CD4-positive, alpha-beta T cell (primary cell): ENCODE results near the gene SLC6A3. TPM values are rescaled to one million over a fixed set of nuclear protein-coding genes. Genes with fewer than 3 reads are reported as not detected.

Source experiments
- ATAC-seq: fragments of 200-7000 bp; cut with Tn5 transposase; one replicate; pipeline ENCODE4 v1.10.0; 2022; ENCODE audit warnings: mild to moderate bottlenecking; ENCODE audit not compliant: poor library complexity
- CTCF ChIA-PET: fragments of 350-600 bp; sonication (Branson Sonifier 250); formaldehyde crosslinking; loops from one replicate; lab custom pipeline; 2021; ENCODE audit warnings: antibody characterized with exemption, inconsistent platforms; lab: Charles Lee
- POLR2A ChIA-PET: fragments of 350-600 bp; sonication (Branson Sonifier 250); formaldehyde crosslinking; loops from one replicate; lab custom pipeline; 2021; ENCODE audit warnings: antibody characterized with exemption, inconsistent platforms; lab: Charles Lee
- DNase-seq, 14 experiments: peaks; one replicate each; pipeline ENCODE4 v3.0.0-alpha.2; 2013 to 2020; ENCODE audit warnings: mixed read lengths in 2 of 14
- H3K27ac ChIP-seq, 2 donors: one replicate each; pipeline versions ENCODE4 v1.5.1 to v1.7.0; 2013; ENCODE audit warnings: low read length in 2 of 2, low read depth in 1 of 2, mild to moderate bottlenecking in 1 of 2
- H3K27me3 ChIP-seq, 2 experiments: 1 replicate in 1 of 2; 2 replicates in 1 of 2; pipeline versions ENCODE4 v1.6.1 to v1.7.0; 2013; ENCODE audit warnings: low read length in 2 of 2, control low read depth in 1 of 2, mild to moderate bottlenecking in 1 of 2, moderate library complexity in 1 of 2; ENCODE audit not compliant: insufficient read depth in 2 of 2, control insufficient read depth in 1 of 2
- H3K36me3 ChIP-seq: one replicate; pipeline ENCODE4 v1.6.1; 2013; ENCODE audit warnings: low read length, control low read depth; ENCODE audit not compliant: insufficient read depth
- H3K4me1 ChIP-seq: one replicate; pipeline ENCODE4 v1.6.1; 2013; ENCODE audit warnings: low read length, control low read depth; ENCODE audit not compliant: insufficient read depth
- H3K4me3 ChIP-seq: one replicate; pipeline ENCODE4 v1.5.1; 2013; ENCODE audit warnings: mild to moderate bottlenecking, low read length, moderate library complexity
- H3K9me3 ChIP-seq, 2 experiments: 1 replicate in 1 of 2; 2 replicates in 1 of 2; pipeline versions ENCODE4 v1.6.1 to v1.7.0; 2013; ENCODE audit warnings: low read length in 2 of 2, mild to moderate bottlenecking in 2 of 2, control low read depth in 1 of 2, moderate library complexity in 1 of 2; ENCODE audit not compliant: control insufficient read depth in 1 of 2, insufficient read depth in 1 of 2
- H3K27ac Mint-ChIP-seq: one replicate; pipeline ENCODE4 v1.8.0; 2020; ENCODE audit warnings: mixed read lengths
- H3K27me3 Mint-ChIP-seq: one replicate; pipeline ENCODE4 v1.8.0; 2021; ENCODE audit warnings: mixed read lengths
- H3K36me3 Mint-ChIP-seq: one replicate; pipeline ENCODE4 v1.8.0; 2021; ENCODE audit warnings: low read depth, mixed read lengths
- H3K4me1 Mint-ChIP-seq: one replicate; pipeline ENCODE4 v1.8.0; 2021; ENCODE audit warnings: low read depth, mixed read lengths
- H3K4me3 Mint-ChIP-seq: one replicate; pipeline ENCODE4 v1.8.0; 2020; ENCODE audit warnings: mild to moderate bottlenecking, mixed read lengths
- H3K9me3 Mint-ChIP-seq: one replicate; pipeline ENCODE4 v1.8.0; 2020; ENCODE audit warnings: mixed read lengths
- CTCF ChIP-seq: fragments of 200-600 bp; IDR thresholded peaks from one replicate; pipeline ENCODE4 v1.8.0; 2022; ENCODE audit warnings: antibody characterized with exemption, mild to moderate bottlenecking
- intact Hi-C, 2 experiments: fragments of 100-400 bp; cut with DNase I in 1 of 2; cut with micrococcal nuclease in 1 of 2; formaldehyde crosslinking; loops; one replicate each; pipeline versions ENCODE4 v1.15.1 to v1.9.0; 2023 to 2025; cut with DNase I, micrococcal nuclease
- total RNA-seq, 174 experiments: library from RNA in 2 of 174; stranded (reverse) in 2 of 174; gene quantifications; one replicate each; pipeline ENCODE4 v1.2.3 and lab custom pipeline; 2021 to 2026

SLC6A3 gene
- total RNA-seq, 2 experiments from 2014 or later: 0.08 TPM; not detected in 1

DNA sequence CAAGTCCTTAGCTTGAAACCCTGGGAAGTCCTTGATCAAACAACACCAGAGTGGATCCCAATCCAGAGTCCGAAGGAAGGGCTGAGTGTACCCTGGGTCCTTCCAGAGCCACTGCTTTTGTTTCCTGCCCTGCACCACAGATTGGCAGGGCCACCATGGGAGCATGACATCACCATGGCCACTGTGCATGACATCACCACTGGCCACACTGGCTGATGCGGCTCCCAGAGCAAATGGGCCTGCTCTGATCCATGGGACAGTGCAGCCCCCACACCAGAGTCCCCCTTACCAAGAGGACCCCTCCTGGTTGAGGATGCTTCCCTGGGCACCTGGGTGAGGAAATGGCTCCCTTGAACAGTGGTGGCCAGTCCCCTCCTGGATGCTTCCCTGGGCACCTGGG is 9.9 kb downstream of the SLC6A3 start:
- peaks cover 10% of the 10 kb centered on the region for H3K9me3 Mint-ChIP-seq
- Histone ChIP-seq H3K9me3 (peaks cover 0 to 38% of the 10 kb centered on the region in 2 experiments), H3K4me3 (no peak overlapping the region), H3K27me3 (no peaks in the 10 kb centered on the region), H3K4me1 (no peaks in the 10 kb centered on the region), H3K36me3 (no peaks in the 10 kb centered on the region), H3K27ac (no peak overlapping the region)
- peak in 1 of 14 experiments; percentile 14 for DNase-seq
- no peaks in the 10 kb centered on the region for H3K36me3 Mint-ChIP-seq
- H3K27ac Mint-ChIP-seq: no peak overlapping the region
- no peak for TF ChIP-seq CTCF
- CTCF ChIA-PET: no interaction called here
- POLR2A ChIA-PET: no interaction called here
- peaks cover 12% of the 10 kb centered on the region for H3K27me3 Mint-ChIP-seq
- intact Hi-C loops: no loop called here
- no peaks in the 10 kb centered on the region for H3K4me1 Mint-ChIP-seq
- ATAC-seq: no peak
- H3K4me3 Mint-ChIP-seq: no peak overlapping the region

GRCh38 chr5:1432296-1432695 is 12.9 kb downstream of the SLC6A3 start:
- Histone ChIP-seq H3K36me3 (no peaks in the 10 kb centered on the region), H3K27me3 (no peaks in the 10 kb centered on the region), H3K4me3 (no peak overlapping the region), H3K4me1 (no peaks in the 10 kb centered on the region), H3K27ac (no peak overlapping the region), H3K9me3 (peaks cover 24 to 53% of the 10 kb centered on the region in 2 experiments)
- H3K27ac Mint-ChIP-seq: no peak overlapping the region
- no peak overlapping the region for H3K4me3 Mint-ChIP-seq
- H3K4me1 Mint-ChIP-seq: no peaks in the 10 kb centered on the region
- CTCF ChIA-PET: no interaction called here
- no peak for TF ChIP-seq CTCF
- H3K36me3 Mint-ChIP-seq: peaks cover 14% of the 10 kb centered on the region
- POLR2A ChIA-PET: no interaction called here
- peaks cover 19% of the 10 kb centered on the region for H3K9me3 Mint-ChIP-seq
- H3K27me3 Mint-ChIP-seq: peaks cover 4% of the 10 kb centered on the region
- intact Hi-C loops: no loop called here
- ATAC-seq (no peak), DNase-seq (peak in 1 of 14 experiments; percentile 25)

DNA sequence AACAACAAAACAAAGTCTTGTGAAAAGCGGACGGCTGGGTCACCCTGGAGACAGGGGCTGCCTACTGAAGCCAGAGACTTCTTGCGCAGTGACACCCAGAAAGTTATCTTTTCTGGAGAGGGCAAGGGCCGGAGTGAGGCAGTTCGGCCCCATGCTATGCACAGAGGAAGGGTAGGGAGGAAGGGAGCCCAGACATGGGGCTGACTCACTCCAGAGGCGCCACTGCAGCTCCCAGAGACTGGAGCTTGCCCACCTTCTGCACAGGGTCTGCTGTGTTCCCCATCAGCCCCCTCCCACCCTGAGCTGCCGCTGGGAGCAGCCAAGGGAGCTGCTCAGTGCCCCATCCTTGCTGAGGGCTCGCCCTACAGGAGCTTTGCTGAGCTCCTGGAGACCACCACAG is 13.3 kb downstream of the SLC6A3 start:
- Mint-ChIP-seq H3K27me3 (no peaks in the 10 kb centered on the region), H3K4me1 (no peaks in the 10 kb centered on the region), H3K4me3 (no peak overlapping the region), H3K36me3 (peaks cover 14% of the 10 kb centered on the region), H3K9me3 (peaks cover 22% of the 10 kb centered on the region), H3K27ac (no peak overlapping the region)
- Histone ChIP-seq H3K36me3 (no peaks in the 10 kb centered on the region), H3K4me1 (no peaks in the 10 kb centered on the region), H3K9me3 (peaks cover 28 to 53% of the 10 kb centered on the region in 2 experiments), H3K4me3 (no peak overlapping the region), H3K27me3 (no peaks in the 10 kb centered on the region), H3K27ac (no peak overlapping the region)
- ChIA-PET CTCF (no interaction called here), POLR2A (no interaction called here)
- no peak for ATAC-seq
- DNase-seq: peak in 1 of 14 experiments; percentile 15
- TF ChIP-seq CTCF: no peak
- intact Hi-C loops: no loop called here
